Heart right ventricle (tissue), 16 donors: ENCODE data around the gene NDRG3. TPM values are rescaled to one million over a fixed set of nuclear protein-coding genes. Genes with fewer than 3 reads are reported as not detected.

Source experiments
- ATAC-seq, 8 donors: fragments of 200-7000 bp; cut with Tn5 transposase; one replicate each; pipeline ENCODE4 v1.9.1; 2020; ENCODE audit warnings: mild to moderate bottlenecking in 8 of 8, moderate library complexity in 8 of 8, moderate number of reproducible peaks in 1 of 8
- DNase-seq, 2 donors: peaks; one replicate each; pipeline ENCODE4 v3.0.0-alpha.2; 2020
- H3K27ac ChIP-seq, 10 donors: fragments of 200-600 bp; sonication (generic) in 2 of 10; one replicate each; pipeline versions ENCODE4 v1.5.0 to v1.8.0; 2020 to 2022; ENCODE audit warnings: mild to moderate bottlenecking in 3 of 10
- H3K27me3 ChIP-seq, 7 donors: fragments of 200-600 bp; one replicate each; pipeline ENCODE4 v1.8.0; 2021 to 2022; ENCODE audit warnings: mild to moderate bottlenecking in 2 of 7
- H3K36me3 ChIP-seq, 9 donors: fragments of 200-600 bp; sonication (generic) in 1 of 9; one replicate each; pipeline versions ENCODE4 v1.5.0 to v1.8.0; 2020 to 2022; ENCODE audit warnings: mild to moderate bottlenecking in 2 of 9
- H3K4me1 ChIP-seq, 9 donors: fragments of 200-600 bp; sonication (generic) in 1 of 9; one replicate each; pipeline versions ENCODE4 v1.5.0 to v1.8.0; 2020 to 2022; ENCODE audit warnings: mild to moderate bottlenecking in 4 of 9
- H3K4me3 ChIP-seq, 10 donors: fragments of 200-600 bp; sonication (generic) in 2 of 10; one replicate each; pipeline versions ENCODE4 v1.5.0 to v1.8.0; 2020 to 2022; ENCODE audit warnings: mild to moderate bottlenecking in 7 of 10, moderate library complexity in 2 of 10
- H3K9me3 ChIP-seq, 11 donors: fragments of 200-600 bp in 10 of 11; sonication (generic) in 2 of 11; one replicate each; pipeline versions ENCODE4 v1.5.0 to v1.8.0; 2013 to 2022; ENCODE audit warnings: mild to moderate bottlenecking in 2 of 11, control low read depth in 1 of 11, moderate library complexity in 1 of 11
- CTCF ChIP-seq, 9 donors: fragments of 200-600 bp; sonication (generic) in 2 of 9; IDR thresholded peaks; one replicate each; pipeline versions ENCODE4 v1.5.0 to v1.8.0; 2021 to 2022; ENCODE audit warnings: antibody characterized with exemption in 9 of 9, mild to moderate bottlenecking in 5 of 9, moderate library complexity in 1 of 9
- WGBS, 2 donors: extraction: QIAGEN DNeasy Blood & Tissue Kit; methylation state at CpG; one replicate each; pipeline ENCODE4 v1.1.7; 2013; ENCODE audit warnings: inconsistent platforms in 1 of 2; 5-methylcytosine and 5-hydroxymethylcytosine counted together
- intact Hi-C, 10 donors: fragments of 100-400 bp; cut with DNase I; formaldehyde crosslinking; loops; one replicate each; pipeline versions ENCODE4 v1.11.1 to v1.14.2; 2022
- polyA plus RNA-seq, 2 donors: library from polyadenylated mRNA; stranded (reverse); fragments of 200-250 nt; gene quantifications; one replicate each; pipeline ENCODE4 v1.2.3, GENCODE V29; 2013
- total RNA-seq, 10 donors: library from RNA; stranded (reverse); fragmentation: NEBNext Ultra II Directional in 3 of 10; extraction: Animal tissue kit (Norgen Biotek cat#: 25700) in 3 of 10; gene quantifications; one replicate each; pipeline versions ENCODE4 v1.2.1 to v1.2.4, GENCODE V29; 2021 to 2023
- donor health status: Arrhythmogenic right ventricular cardiomyopathy.
- donor health status: ischemic (EF 13 %, LVEDD 7.1; RV severe dilation, severe dysfunction).
- donor health status: healthy with polysubstance abuse.
- donor health status: DM: no; HTN: yes; CAD: no.
- donor health status: DM: no; HTN: no; CAD: no.
- donor health status: ischemic (EF 25% LVEDD 6.9; RV normal size, moderate dysfunction).
- donor health status: ischemic (EF 25% LVEDD 5.7; RV mildly dilated, moderate dysfunction).
- donor health status: healthy.
- donor health status: DM: yes; HTN: yes; CAD: no.
- donor health status: Ischemic cardiomyopathy.
- donor health status: ischemic (EF 35%, LVEDD 5.7; RV mildly dilated, moderate dysfunction).
- donor health status: nonischemic (EF 11% LVEDD 7.7; RV severe dilation, severe dysfunction).
- donor health status: DM: yes; HTN: yes; CAD: no.
- donor health status: PGD.
- donor health status: ischemic (EF 29% LVEDD 5.4; RV normal size, mild dysfunction).
- donor health status: nonischemic (EF 23%, LVEDD 6.1; RV moderate dilation, normal function).

NDRG3 gene
- total and polyA plus RNA-seq, 12 donors = 19.3 to 37.0 (median 29.9) TPM

GRCh38 chr20:36768768-36769430 lies 23.0 kb upstream of the NDRG3 start:
- H3K36me3 ChIP-seq = peaks cover 0 to 35% (median 0%) of the 10 kb centered on the region in 9 donors
- H3K4me1 ChIP-seq = peaks cover 0 to 22% (median 13%) of the 10 kb centered on the region in 9 donors
- 60 to 68% methylated on average over 5 of the region's 5 CpGs for WGBS, 2 donors
- DNase-seq (no peak), ATAC-seq (no peak)
- peak overlapping the region in 2 of 10 donors; percentile 8 to 34 for H3K27ac ChIP-seq
- TF ChIP-seq CTCF (IDR thresholded peaks at IDR 0.05) = no peak
- intact Hi-C loops = no loop called here
- H3K4me3 ChIP-seq = no peak overlapping the region
- no peaks in the 10 kb centered on the region for H3K9me3 ChIP-seq
- H3K27me3 ChIP-seq = no peaks in the 10 kb centered on the region

GRCh38 chr20:36761125-36761524 lies 15.2 kb upstream of the NDRG3 start:
- no peak for TF ChIP-seq CTCF (IDR thresholded peaks at IDR 0.05)
- Histone ChIP-seq H3K27me3 (no peaks in the 10 kb centered on the region), H3K27ac (no peak overlapping the region), H3K36me3 (peaks cover 0 to 54% (median 0%) of the 10 kb centered on the region in 9 donors), H3K9me3 (no peaks in the 10 kb centered on the region), H3K4me1 (peaks cover 0 to 25% (median 9%) of the 10 kb centered on the region in 9 donors), H3K4me3 (no peak overlapping the region)
- WGBS, 2 donors = 97 to 99% methylated on average over 4 of the region's 4 CpGs
- intact Hi-C loops = no loop called here
- no peak for ATAC-seq
- DNase-seq = no peak

- no peak for TF ChIP-seq CTCF (IDR thresholded peaks at IDR 0.05)
- DNase-seq (no peak), ATAC-seq (no peak)
- Histone ChIP-seq H3K27me3 (no peaks in the 10 kb centered on the region), H3K9me3 (no peaks in the 10 kb centered on the region), H3K36me3 (peaks cover 0 to 59% (median 0%) of the 10 kb centered on the region in 9 donors), H3K4me3 (no peak overlapping the region), H3K4me1 (peaks cover 0 to 25% (median 9%) of the 10 kb centered on the region in 9 donors), H3K27ac (no peak overlapping the region)
- intact Hi-C loops = no loop called here
- WGBS, 2 donors = 94 to 95% methylated on average over 6 of the region's 6 CpGs
These were observed 14.8 kb upstream of the NDRG3 start for GRCh38 chr20:36760647-36761046.

GRCh38 chr20:36758276-36758675 lies 12.4 kb upstream of the NDRG3 start:
- no peak for TF ChIP-seq CTCF (IDR thresholded peaks at IDR 0.05)
- Histone ChIP-seq H3K27me3 (no peaks in the 10 kb centered on the region), H3K4me1 (peaks cover 0 to 33% (median 15%) of the 10 kb centered on the region in 9 donors), H3K9me3 (no peaks in the 10 kb centered on the region), H3K36me3 (peaks cover 0 to 64% (median 0%) of the 10 kb centered on the region in 9 donors), H3K27ac (peak overlapping the region in 9 of 10 donors; percentile 24 to 85 (median 68)), H3K4me3 (no peak overlapping the region)
- WGBS, 2 donors = 79 to 95% methylated on average over 1 of the region's 1 CpG
- no peak for DNase-seq
- intact Hi-C loops = loop anchor here in 4 of 10 donors (10.0 kb wide), 4 partner anchors 143 to 203 kb away; partner anchors contain the start of genes RAB5IF (in 1 of the 4) and TGIF2 (in 1 of the 4)
- ATAC-seq = no peak
